GM03348 (cell line): Measurements from ENCODE around the gene MED23.

Experiments
- DNase-seq: peaks from one replicate; pipeline ENCODE4 v3.0.0; 2012; ENCODE audit warnings: low spot score

The MED23 gene

GRCh38 chr6:131640100-131640499 is 12.1 kb upstream of the MED23 start:
- DNase-seq = no peak

- no peak for DNase-seq
Observed at GRCh38 chr6:131638013-131638412, 10.0 kb upstream of the MED23 start.

DNA sequence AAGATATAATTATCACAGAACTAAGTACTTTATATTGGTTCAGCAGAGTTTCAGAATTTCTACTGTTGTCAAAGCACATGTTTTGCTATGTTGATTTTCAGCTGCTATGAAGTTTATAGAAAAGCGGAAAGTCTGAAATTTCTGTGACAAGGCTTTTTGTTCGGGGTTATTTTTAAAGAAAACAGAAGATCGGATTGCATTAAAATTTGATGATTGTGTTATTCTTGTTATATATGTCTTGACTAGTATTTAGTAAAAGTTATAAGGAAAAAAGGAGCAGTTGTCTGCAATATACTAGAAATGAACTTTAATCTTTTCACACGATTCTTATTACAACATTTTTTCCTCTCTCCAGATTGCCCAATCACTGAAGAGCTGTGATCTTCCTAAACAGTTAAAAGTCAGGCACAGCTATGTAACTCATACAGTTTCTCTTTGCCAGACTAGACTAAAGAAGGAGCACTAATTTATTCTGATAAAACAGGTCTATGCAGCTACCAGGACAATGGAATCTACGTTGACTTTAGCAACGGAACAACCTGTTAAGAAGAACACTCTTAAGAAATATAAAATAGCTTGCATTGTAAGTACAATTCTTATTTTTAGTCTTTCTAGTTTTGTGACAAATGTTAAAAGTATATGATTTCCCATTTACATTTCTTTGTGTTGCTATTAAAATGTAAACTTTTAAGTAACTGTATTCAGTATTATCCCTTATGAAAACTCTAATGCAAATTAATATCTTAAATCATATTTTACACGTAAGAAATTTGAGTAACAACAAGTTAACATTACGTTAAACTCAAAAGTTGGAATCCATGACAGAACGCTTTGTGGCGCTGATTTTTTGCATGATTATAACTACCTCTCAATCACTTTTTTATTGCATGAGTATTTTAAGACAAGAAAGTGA is 9.1 kb upstream of the MED23 start, which contains the start of gene ENPP3:
TSS of gene ENPP3 (plus strand) at position 423 of the 913 bp plus-strand sequence. CDS start at position 506, 83 bp downstream.
- DNase-seq = peak; percentile 31

DNA sequence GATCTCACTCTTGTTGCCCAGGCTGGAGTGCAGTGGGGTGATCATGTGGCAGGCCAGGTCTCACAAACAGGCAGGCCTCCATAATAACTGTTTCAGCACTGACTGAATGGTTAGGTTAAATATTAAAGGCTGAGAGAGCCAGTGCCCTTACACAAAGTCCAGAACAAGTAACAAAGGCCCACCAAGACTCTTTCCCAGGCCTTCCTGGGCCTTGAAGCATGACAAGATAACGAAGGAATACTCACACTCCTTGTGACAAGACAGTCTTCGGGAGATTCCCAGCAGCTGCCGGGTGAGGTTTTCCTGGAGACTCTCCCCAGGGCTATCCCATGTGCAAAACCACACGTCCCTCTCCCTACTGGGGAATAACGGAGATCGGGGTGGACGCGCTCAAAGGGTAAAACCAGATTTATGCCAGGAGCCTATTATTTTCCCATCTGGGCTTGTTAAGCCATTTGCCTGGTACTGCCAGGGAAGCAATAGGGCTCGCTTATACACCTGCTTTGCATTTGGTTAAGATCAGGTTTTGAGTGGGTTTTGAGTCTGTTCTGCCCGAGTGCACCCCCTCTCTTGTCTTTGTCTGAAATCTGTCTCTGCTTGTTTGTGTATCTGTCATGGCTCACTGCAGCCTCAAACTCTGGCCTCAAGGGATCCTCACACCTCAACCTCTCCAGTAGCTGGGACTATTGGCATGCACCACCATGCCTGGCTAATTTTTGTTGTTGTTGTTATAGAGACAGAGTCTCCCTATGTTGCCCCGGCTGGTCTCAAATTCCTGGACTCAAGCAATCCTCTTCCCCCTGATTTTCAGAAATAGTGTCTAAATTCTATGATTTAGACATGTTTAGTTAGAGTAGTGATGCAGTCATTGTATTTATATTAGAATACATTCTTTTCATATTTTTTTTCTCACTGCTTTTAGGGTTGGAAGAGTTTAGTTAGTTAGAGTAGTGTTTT is 7.6 kb upstream of the MED23 start:
- DNase-seq = no peak

DNA sequence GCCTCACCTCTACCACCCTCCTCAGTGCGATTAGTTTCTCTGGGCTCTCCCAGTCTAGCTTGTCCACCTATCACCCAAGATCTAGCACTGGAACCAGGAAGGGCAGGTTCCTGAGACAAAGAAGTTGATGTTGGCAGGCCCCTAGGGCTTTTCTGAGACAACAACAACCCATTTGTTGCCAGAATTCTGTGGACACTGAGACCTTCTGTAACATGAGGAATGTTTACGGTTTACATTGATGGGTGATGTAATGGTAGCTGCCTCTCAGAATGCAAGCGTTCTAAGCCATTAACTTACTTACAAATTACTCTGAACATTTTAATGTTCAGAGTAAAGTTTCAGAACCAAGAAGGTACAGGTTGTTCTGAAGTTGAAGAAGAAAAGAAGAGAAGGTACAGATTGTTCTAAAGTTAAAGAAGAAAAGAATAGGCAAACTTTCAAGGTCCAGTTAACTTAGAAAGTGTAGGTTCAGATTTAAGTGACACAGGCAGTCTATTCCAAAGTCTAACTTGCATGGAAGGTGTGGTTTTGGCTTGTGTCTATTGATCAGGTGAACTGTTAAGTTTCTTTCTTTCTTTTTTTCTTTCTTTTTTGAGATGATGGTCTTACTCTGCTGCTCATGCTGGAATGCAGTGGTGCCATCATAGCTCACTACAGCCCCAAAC is 3.7 kb upstream of the MED23 start:
- no peak for DNase-seq

GRCh38 chr6:131629651-131630050 is 1.6 kb upstream of the MED23 start:
- DNase-seq = no peak

DNA sequence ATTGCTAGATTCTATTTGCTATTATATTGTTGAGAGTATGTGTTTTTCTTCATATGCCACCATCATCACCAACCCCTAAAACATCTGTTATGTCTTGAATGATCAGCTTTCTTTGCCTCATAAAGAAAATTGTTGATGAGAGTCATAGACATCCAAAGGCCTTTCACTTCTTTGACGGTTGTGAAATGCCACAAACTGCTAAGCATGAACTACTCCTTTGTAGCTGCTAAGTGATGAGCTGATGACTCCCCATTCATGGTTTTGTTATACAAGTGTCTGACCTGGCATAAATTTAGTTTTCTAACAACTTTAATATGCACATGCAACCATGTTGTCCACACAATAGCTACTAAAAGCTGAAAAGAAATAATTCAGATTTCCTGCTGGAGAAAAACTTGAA is 684 bp upstream of the MED23 start:
- no peak for DNase-seq

- no peak for DNase-seq
Observed at GRCh38 chr6:131615275-131615674, 12.8 kb downstream of the MED23 start.

DNA sequence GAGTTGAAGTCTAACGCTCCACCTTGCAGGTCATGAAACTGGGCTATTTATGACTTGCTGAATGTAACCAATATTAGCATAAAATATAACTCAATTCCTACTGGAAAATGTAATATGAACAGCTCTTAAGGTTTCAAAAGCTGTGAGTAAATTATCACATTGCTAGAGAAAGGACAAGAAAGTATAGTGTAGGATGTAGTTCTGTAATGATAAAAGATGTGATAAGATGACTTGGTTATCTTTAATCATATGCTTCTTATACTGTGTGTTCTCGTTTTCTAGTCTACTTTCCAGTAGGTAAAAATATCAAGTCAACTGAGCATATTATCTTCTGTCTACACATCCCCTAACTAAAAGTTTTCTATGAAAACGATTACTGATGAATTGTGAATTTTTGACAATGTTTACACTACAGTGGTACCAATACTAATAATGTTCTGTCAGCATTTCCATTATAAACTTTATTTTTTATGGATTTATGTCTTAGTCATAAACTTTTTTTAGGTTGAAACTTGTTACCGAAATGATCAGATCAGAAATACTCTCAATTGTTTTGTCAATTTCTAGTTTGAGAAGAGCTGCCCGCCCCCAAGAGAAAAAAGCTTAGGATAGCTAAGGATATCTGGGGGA is 14.6 kb downstream of the MED23 start:
- DNase-seq = no peak

DNA sequence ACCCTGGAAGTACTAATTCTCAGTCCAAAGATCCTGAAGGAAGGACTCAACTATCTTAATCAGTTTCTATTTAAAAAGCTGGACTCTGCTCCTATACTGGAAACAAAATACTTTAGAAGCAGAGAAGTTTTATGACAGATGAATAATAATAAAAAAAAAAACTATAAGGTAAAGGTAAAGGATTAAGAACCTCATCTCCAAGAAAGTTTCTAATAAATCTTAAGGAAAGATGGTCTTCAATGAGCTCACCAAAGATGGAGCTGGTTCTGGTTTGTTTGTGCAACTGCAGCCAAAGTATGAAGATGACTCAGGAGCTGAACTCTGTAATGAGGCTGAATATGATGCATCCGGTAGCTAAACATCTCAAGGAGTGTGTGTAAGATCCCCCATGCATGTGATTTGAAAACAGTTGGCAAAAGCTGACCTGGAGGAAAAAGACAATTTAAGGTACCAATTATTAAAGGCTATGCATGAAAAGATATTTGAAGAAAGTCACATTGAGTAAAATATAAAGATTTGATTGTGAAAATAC is 25.2 kb downstream of the MED23 start:
- DNase-seq = peak; percentile 72

DNA sequence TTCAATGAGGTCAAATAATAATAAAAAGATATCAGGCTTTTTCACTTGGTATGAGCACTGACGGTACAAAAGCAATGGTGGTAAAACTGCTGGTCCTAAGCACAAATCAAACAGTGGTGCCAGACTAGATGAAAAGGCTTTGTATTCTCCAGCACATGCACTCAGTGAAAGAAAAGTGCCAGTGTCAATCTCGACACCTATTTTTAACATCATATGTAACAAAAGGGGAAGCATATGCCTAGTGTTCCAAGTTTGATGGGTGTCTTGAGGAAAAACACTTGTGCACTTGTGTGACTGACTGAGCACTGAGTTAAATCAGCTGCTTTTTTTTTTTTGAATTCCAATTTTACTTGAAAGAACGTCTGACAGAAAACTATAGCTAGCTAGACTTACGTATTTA is 27.3 kb downstream of the MED23 start:
- DNase-seq = no peak

- DNase-seq = peak; percentile 11
Observed at GRCh38 chr6:131597446-131597845, 30.6 kb downstream of the MED23 start.

DNA sequence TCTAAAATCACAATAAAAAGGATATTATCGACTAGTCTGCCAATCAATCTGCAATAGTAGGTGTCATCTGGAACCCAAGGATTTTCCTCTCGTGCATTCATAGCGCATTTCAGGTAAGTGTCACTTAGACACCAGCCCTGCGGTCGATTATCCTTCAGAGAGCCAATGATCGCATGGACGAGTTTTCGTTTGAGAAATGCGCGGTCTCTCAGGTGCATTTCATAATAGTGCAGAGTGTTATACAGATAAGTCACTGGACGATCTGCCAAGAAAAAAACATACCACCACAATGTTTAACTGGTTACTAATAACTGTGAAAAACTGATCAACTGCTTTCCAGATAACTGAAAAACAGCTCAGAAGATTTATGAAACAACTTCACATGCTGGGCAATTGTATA is 34.0 kb downstream of the MED23 start:
- no peak for DNase-seq

GRCh38 chr6:131592935-131593334 is 35.1 kb downstream of the MED23 start:
- no peak for DNase-seq

GRCh38 chr6:131588643-131589042 is 39.4 kb downstream of the MED23 start:
- DNase-seq = no peak

- DNase-seq = no peak
Observed at GRCh38 chr6:131587909-131588308, 40.1 kb downstream of the MED23 start.

DNA sequence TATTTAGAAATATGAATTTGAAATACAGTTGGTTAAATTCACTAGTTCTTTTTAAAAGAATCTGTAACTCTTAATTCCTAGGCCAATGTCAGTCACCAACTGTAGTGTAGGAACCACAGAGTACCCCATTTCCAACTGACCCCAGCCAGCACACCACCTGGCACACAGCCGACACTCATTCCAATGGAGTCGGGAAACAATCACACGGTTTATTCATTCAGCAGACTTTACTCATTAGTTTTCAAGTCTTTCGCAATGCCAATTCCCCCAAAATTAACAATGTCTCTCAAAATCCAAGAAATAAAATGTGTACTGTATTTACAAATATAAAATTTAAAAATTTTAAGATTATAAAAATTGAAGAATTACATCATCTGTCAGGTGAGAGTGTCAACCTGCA is 41.5 kb downstream of the MED23 start:
- DNase-seq = no peak

DNA sequence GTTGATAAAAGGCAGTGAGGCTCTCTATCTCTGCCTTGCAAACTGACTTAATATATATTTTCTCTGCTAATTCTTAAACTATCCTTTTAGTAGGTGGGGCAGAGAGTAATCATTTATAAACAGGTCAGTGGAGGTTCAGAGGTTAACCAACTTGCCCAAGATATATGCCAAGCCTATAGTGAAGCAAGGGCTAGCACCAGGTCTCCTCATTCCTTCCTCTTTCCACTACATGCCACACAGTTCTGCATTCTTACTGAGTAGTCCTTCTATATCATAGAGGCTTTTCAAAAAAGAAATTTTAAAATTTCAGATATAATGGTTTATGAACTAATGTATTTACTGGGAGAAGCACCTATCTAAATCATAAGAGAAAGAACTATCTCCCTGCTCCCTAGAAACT is 46.5 kb downstream of the MED23 start:
- DNase-seq = no peak

DNA sequence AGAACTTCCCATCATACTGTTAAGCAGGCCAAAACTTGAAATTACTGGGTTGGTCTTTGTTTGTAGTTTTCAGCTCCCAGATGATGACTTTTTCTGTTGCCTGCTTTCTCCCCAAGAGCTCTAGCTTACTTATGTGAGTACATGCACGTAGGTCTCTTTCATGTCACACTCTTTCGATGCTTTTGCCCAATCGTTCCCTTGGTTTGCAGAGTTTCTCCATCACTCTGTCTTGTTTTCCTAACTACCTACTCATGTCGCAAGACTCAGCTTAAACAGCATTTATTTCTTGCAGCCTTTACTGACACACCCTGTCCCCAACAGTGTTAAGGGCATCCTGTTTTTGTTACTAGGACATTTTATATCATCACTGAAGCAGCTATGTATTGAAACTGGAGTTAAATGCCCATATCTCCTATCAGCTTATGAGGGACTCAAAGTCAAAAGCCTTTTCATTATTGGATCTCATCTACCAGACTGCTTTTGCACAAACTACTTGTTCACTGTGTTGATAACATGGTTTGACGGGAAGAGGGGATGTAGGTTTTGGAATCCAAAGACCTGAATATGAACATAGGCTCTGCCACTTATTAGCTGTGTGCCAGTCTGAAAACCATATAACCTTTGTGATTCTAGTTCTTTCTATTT is 52.1 kb downstream of the MED23 start:
- no peak for DNase-seq

GRCh38 chr6:131574686-131575085 is 53.4 kb downstream of the MED23 start:
- DNase-seq = no peak

GRCh38 chr6:131574133-131574532 is 53.9 kb downstream of the MED23 start:
- no peak for DNase-seq
